GM12878 (cell line): ENCODE data around the gene AOPEP. TPM values are rescaled to one million over a fixed set of nuclear protein-coding genes. Genes with fewer than 3 reads are reported as not detected.

ENCODE experiments used
- ASH2L ChIP-seq: fragments of 300-600, 200-600 bp; sonication (generic); IDR thresholded peaks from 2 replicates; pipeline ENCODE4 v1.6.1; 2017; ENCODE audit warnings: low read depth, mild to moderate bottlenecking, borderline replicate concordance
- BMI1 ChIP-seq: fragments of 450-650 bp; IDR thresholded peaks from 2 replicates; pipeline ENCODE4 v1.6.1; 2016; ENCODE audit warnings: mild to moderate bottlenecking, moderate library complexity, borderline replicate concordance
- CHD4 ChIP-seq: fragments of 200-600 bp; sonication (generic); IDR thresholded peaks from 2 replicates; pipeline ENCODE4 v1.6.1; 2016; ENCODE audit warnings: mild to moderate bottlenecking
- ESRRA ChIP-seq: IDR thresholded peaks from 2 replicates; pipeline ENCODE4 v1.6.1; 2012; ENCODE audit warnings: mild to moderate bottlenecking, low read length, improper control_type of control experiment
- JUNB ChIP-seq: IDR thresholded peaks from 2 replicates; pipeline ENCODE4 v1.6.1; 2016; ENCODE audit warnings: antibody characterized with exemption, mild to moderate bottlenecking
- MXI1 ChIP-seq: fragments of 150-350 bp; IDR thresholded peaks from 2 replicates; pipeline ENCODE4 v1.6.1; 2011; ENCODE audit warnings: low read depth, mild to moderate bottlenecking, inconsistent platforms, low read length, improper control_type of control experiment
- NFIC ChIP-seq: IDR thresholded peaks from 2 replicates; pipeline ENCODE4 v1.6.1; 2012; ENCODE audit warnings: low read depth, mild to moderate bottlenecking, inconsistent platforms, low read length, moderate library complexity
- NR2F1 ChIP-seq: fragments of 450-650 bp; conservative IDR thresholded peaks from 2 replicates; pipeline ENCODE4 v1.6.1; 2017; ENCODE audit warnings: mild to moderate bottlenecking
- NRF1 ChIP-seq: conservative IDR thresholded peaks from 2 replicates; pipeline ENCODE4 v1.6.1; 2011; ENCODE audit warnings: mild to moderate bottlenecking, low read depth, low read length, improper control_type of control experiment
- POLR2AphosphoS5 ChIP-seq: IDR thresholded peaks from 2 replicates; pipeline ENCODE4 v1.6.1; 2011; ENCODE audit warnings: mild to moderate bottlenecking, low read length, inconsistent platforms
- SPI1 ChIP-seq: IDR thresholded peaks from 2 replicates; pipeline ENCODE4 v1.6.1; 2011; ENCODE audit warnings: low read depth, mild to moderate bottlenecking, low read length, moderate library complexity, borderline replicate concordance; ENCODE audit not compliant: insufficient read depth
- SREBF1 ChIP-seq: IDR thresholded peaks from 2 replicates; pipeline ENCODE4 v1.6.1; 2012; ENCODE audit warnings: mild to moderate bottlenecking, low read length
- SREBF2 ChIP-seq: IDR thresholded peaks from 2 replicates; pipeline ENCODE4 v1.6.1; 2012; ENCODE audit warnings: mild to moderate bottlenecking, low read length
- TBL1XR1 ChIP-seq: IDR thresholded peaks from 2 replicates; pipeline ENCODE4 v1.6.1; 2012; ENCODE audit warnings: low read depth, low read length, improper control_type of control experiment
- TCF7 ChIP-seq: IDR thresholded peaks from 2 replicates; pipeline ENCODE4 v1.6.1; 2014; ENCODE audit warnings: antibody characterized with exemption, borderline replicate concordance
- polyA plus RNA-seq, 11 experiments: library from polyadenylated mRNA; depleted of rRNA in 4 of 11; unstranded in 6 of 11; stranded (reverse) in 5 of 11; fragments of >200 nt; fragmentation: Nextera tagmentation in 4 of 11; fragmentation: Illumina TruSeq in 1 of 11; extraction: Ambion mirVana in 4 of 11; extraction: Trizol in 1 of 11; gene quantifications; 1 replicate in 1 of 11; 2 replicates in 10 of 11; pipeline versions ENCODE4 v1.2.1 to v1.2.3, GENCODE V29; 2011 to 2016; ENCODE audit warnings: inconsistent platforms in 2 of 11, missing spikeins in 2 of 11, low read depth in 1 of 11
- total RNA-seq, 4 experiments: library from RNA; depleted of rRNA in 3 of 4; stranded (reverse); fragments of >200 nt in 3 of 4; fragmentation: Illumina TruSeq in 1 of 4; extraction: Trizol in 1 of 4; gene quantifications; 2 replicates each; pipeline versions ENCODE4 v1.2.1 to v1.2.3, GENCODE V29; 2013 to 2021
- TF ChIP-seq, protein P1 (sequence below): fragments of 450-650 bp; IDR thresholded peaks from 2 replicates; pipeline ENCODE4 v1.6.1; 2016; ENCODE audit warnings: mild to moderate bottlenecking
- TF ChIP-seq, protein P2 (sequence below): IDR thresholded peaks from 2 replicates; pipeline ENCODE4 v1.6.1; 2011; ENCODE audit warnings: borderline replicate concordance, low read depth, mild to moderate bottlenecking, moderate library complexity, mixed read lengths, low read length; ENCODE audit not compliant: insufficient read depth; ENCODE audit errors: extremely low read length
- TF ChIP-seq, protein P3 (sequence below): fragments of 450-650 bp; formaldehyde crosslinking; IDR thresholded peaks from 2 replicates; pipeline ENCODE4 v1.4.0; 2022; ENCODE audit warnings: mild to moderate bottlenecking, moderate library complexity
- TF ChIP-seq, protein P4 (sequence below): fragments of 450-650 bp; IDR thresholded peaks from 2 replicates; pipeline ENCODE4 v1.6.1; 2016; ENCODE audit warnings: mild to moderate bottlenecking, moderate library complexity, borderline replicate concordance

Gene AOPEP
- total and polyA plus RNA-seq, 10 of the 15 experiments (the other 5 are each of a cell fraction or from before 2014, with no cell fraction given), result 2.3 to 16.9 (median 10.1) TPM

DNA sequence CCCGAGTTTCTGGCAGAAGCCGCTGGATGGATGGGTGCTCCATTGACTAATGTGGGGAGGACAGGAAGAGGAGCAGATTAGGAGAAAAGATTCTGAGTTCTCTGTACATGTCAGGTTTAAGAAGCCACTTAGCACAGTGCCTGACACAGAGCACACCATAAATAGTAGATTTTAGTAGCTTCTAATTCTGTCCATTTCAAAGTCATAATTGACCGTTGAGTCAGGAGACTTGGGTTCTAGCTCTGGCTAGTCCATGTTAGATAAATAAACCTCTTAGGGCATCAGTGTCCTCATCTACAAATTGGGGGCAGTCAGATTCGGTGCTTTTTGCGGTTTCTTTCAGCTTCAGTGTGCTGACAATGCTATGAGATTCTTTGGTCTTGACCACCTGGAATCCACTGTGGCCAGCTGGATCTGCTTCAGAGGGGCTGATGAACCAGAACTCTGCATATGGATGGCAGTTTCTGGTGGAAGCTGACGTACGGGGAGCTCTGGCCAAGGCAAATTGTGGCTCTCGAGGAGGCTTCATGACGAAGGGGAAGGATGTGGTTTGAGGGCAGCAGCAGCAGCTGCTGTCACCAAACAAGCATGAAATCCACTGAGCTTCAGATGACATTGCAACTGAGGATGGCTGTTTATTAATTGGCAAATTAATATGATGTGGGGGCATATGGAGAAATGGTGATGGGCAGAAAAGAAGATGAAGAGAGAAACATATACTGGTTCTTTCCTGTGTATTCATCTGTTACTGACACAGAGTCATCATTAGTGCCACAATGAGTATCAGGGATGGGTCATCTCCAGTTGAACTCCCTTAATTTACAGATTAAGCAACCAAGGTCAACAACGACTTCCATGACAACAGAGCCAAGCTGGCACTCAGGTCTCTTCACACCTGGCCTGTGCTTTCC is 134.4 kb downstream of the AOPEP start (continued):
- TF ChIP-seq TBL1XR1 (peak; percentile 67; the same call in 1 of the 2 replicates), NFIC (peak; percentile 88), BMI1 (peak; percentile 86), POLR2AphosphoS5 (no peak; the same call in 1 of the 2 replicates), ASH2L (no peak), ESRRA (no peak), SREBF1 (no peak), NRF1 (0 out of 2 replicates have a peak, but pooled peaks have one; percentile 1), MXI1 (0 out of 2 replicates have a peak, but pooled peaks have one; percentile 50), NR2F1 (peak; percentile 85), SREBF2 (no peak), SPI1 (no peak), CHD4 (no peak), JUNB (peak; percentile 36), TCF7 (peak; percentile 88)
- TF ChIP-seq, protein P1, sequence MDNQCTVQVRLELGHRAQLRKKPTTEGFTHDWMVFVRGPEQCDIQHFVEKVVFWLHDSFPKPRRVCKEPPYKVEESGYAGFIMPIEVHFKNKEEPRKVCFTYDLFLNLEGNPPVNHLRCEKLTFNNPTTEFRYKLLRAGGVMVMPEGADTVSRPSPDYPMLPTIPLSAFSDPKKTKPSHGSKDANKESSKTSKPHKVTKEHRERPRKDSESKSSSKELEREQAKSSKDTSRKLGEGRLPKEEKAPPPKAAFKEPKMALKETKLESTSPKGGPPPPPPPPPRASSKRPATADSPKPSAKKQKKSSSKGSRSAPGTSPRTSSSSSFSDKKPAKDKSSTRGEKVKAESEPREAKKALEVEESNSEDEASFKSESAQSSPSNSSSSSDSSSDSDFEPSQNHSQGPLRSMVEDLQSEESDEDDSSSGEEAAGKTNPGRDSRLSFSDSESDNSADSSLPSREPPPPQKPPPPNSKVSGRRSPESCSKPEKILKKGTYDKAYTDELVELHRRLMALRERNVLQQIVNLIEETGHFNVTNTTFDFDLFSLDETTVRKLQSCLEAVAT, result peak; percentile 95
- TF ChIP-seq, protein P2, sequence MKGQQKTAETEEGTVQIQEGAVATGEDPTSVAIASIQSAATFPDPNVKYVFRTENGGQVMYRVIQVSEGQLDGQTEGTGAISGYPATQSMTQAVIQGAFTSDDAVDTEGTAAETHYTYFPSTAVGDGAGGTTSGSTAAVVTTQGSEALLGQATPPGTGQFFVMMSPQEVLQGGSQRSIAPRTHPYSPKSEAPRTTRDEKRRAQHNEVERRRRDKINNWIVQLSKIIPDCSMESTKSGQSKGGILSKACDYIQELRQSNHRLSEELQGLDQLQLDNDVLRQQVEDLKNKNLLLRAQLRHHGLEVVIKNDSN, result no peak
- TF ChIP-seq, protein P3, sequence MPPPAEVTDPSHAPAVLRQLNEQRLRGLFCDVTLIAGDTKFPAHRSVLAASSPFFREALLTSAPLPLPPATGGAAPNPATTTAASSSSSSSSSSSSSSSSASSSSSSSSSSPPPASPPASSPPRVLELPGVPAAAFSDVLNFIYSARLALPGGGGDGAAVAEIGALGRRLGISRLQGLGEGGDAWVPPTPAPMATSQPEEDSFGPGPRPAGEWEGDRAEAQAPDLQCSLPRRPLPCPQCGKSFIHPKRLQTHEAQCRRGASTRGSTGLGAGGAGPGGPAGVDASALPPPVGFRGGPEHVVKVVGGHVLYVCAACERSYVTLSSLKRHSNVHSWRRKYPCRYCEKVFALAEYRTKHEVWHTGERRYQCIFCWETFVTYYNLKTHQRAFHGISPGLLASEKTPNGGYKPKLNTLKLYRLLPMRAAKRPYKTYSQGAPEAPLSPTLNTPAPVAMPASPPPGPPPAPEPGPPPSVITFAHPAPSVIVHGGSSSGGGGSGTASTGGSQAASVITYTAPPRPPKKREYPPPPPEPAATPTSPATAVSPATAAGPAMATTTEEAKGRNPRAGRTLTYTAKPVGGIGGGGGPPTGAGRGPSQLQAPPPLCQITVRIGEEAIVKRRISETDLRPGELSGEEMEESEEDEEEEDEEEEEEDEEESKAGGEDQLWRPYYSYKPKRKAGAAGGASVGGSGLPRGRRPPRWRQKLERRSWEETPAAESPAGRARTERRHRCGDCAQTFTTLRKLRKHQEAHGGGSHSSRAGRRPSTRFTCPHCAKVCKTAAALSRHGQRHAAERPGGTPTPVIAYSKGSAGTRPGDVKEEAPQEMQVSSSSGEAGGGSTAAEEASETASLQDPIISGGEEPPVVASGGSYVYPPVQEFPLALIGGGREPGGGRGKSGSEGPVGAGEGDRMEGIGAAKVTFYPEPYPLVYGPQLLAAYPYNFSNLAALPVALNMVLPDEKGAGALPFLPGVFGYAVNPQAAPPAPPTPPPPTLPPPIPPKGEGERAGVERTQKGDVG (CRISPR knock-in tag), result no peak
- TF ChIP-seq, protein P4, sequence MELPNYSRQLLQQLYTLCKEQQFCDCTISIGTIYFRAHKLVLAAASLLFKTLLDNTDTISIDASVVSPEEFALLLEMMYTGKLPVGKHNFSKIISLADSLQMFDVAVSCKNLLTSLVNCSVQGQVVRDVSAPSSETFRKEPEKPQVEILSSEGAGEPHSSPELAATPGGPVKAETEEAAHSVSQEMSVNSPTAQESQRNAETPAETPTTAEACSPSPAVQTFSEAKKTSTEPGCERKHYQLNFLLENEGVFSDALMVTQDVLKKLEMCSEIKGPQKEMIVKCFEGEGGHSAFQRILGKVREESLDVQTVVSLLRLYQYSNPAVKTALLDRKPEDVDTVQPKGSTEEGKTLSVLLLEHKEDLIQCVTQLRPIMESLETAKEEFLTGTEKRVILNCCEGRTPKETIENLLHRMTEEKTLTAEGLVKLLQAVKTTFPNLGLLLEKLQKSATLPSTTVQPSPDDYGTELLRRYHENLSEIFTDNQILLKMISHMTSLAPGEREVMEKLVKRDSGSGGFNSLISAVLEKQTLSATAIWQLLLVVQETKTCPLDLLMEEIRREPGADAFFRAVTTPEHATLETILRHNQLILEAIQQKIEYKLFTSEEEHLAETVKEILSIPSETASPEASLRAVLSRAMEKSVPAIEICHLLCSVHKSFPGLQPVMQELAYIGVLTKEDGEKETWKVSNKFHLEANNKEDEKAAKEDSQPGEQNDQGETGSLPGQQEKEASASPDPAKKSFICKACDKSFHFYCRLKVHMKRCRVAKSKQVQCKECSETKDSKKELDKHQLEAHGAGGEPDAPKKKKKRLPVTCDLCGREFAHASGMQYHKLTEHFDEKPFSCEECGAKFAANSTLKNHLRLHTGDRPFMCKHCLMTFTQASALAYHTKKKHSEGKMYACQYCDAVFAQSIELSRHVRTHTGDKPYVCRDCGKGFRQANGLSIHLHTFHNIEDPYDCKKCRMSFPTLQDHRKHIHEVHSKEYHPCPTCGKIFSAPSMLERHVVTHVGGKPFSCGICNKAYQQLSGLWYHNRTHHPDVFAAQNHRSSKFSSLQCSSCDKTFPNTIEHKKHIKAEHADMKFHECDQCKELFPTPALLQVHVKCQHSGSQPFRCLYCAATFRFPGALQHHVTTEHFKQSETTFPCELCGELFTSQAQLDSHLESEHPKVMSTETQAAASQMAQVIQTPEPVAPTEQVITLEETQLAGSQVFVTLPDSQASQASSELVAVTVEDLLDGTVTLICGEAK, result peak; percentile 35; the same call in 1 of the 2 replicates
